AG10803 (cell line): ENCODE results near the gene SPATA32.
A peak's percentile ranks its signal among the peaks of the same experiment; 100 is the strongest.

Source experiments
- DNase-seq: peaks from one replicate; pipeline ENCODE4 v3.0.0; 2010; ENCODE audit warnings: low read depth
- H3K4me3 ChIP-seq: 2 replicates; pipeline ENCODE4 v1.5.1; 2011; ENCODE audit warnings: mild to moderate bottlenecking, low read length, control low read depth
- TF ChIP-seq, protein P1 (sequence below): conservative IDR thresholded peaks from 2 replicates; pipeline ENCODE4 v1.5.1; 2011; ENCODE audit warnings: mild to moderate bottlenecking, low read length, control low read depth, inconsistent platforms

SPATA32 gene

DNA sequence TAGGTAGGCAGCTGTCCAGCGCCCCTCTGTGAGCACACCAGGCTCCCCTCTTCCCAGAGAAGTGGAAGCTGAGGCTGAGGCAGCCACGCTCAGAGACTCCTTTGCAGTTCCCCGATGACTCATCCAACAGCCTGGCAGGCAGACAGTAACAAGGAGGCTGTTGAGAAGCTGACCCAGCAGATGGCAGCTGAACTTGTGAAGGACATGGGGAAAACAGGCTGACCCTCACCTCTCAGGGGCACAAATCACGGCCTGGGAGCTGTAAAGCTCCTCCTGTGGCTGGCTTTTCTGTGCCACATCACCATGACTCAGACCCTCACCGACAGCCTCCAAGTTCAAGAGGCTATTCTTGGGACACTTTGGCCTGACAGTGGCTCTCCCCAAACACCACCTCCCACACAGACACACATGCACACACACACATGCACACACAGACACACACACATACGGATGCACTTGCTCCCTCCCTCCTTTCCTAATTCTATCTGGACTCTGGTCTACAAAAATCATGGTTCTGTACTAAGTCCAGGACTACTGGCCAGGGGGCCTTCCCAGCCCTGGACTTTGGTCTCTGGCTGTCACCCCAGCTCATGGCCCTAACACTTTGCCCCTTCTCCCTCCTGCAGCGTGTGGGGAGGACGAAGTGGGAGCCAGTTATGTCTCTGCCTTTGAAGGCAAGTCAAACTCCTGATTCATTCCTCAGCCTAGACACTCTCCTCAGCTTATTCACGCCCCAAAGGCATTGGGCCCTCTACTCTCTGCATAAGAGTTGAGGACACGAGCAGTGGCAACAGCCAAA, 31.7 kb upstream of the SPATA32 start:
- no peak overlapping the region for H3K4me3 ChIP-seq
- peak; percentile 92 for DNase-seq
- TF ChIP-seq, protein P1, sequence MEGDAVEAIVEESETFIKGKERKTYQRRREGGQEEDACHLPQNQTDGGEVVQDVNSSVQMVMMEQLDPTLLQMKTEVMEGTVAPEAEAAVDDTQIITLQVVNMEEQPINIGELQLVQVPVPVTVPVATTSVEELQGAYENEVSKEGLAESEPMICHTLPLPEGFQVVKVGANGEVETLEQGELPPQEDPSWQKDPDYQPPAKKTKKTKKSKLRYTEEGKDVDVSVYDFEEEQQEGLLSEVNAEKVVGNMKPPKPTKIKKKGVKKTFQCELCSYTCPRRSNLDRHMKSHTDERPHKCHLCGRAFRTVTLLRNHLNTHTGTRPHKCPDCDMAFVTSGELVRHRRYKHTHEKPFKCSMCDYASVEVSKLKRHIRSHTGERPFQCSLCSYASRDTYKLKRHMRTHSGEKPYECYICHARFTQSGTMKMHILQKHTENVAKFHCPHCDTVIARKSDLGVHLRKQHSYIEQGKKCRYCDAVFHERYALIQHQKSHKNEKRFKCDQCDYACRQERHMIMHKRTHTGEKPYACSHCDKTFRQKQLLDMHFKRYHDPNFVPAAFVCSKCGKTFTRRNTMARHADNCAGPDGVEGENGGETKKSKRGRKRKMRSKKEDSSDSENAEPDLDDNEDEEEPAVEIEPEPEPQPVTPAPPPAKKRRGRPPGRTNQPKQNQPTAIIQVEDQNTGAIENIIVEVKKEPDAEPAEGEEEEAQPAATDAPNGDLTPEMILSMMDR, result peak; percentile 37

DNA sequence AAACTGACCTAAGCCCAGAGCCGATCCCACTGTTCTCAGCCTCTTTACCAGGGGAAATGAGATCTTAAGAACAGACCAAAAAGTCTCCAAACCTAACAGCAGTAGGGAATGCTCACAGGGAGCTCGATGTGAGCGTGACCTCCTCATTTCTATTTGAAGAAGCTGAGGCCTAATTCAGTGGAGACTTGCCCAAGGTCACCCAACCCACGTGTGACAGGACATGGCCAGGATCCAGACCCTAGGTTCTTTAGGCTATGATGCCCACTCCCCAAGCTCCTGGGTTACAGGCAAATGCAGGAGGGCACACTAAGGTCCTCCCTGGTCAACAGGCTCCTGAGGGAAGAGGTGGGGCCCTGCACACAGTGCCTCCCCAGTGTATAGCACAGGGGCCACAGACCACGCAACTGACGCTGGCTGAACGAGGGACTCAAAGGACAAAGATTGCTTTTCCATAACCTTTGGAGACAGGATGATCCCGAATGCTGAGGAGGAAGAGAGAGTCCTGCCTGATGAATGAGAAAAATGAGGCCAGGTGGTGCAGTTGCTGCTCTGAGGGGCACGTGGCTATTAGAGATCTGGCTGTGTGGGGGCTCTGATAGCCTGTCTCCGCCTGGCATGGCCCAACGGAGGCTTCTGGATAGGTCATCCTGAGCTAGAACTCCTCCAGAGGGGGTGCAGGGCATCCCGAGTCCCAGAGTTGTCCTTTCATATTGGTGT, 31.0 kb upstream of the SPATA32 start:
- H3K4me3 ChIP-seq, result no peak overlapping the region
- TF ChIP-seq, protein P1, result no peak
- DNase-seq, result no peak

DNA sequence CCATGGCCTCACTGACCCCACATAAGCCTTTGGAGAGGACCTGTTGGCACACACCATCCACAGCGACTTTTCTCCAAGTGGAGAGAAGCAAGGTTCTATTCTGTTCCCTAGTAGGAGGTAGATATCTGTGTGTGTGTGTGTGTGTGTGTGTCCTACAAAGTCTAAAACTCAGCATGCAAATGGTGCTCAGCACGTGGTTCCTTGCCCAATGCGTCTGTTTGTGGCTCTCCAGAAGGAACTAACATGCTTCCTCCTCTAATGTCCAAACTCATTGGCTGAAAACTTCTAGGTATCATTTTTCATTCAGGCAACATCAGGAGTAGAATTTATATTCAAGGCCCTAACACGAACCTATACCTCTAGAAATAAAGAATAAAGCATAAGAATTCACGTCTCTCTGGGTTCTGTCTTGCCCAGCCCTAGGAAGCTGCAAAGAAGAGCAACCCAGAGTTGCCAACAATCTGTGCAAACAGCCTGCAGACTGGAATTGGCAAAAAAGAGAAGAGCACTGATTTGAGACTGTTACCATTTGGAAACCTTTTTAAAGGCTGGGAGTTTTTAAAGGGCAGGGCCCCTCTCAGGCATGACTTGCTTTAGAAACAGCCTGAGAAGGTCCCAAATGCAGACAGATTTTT, 29.4 kb upstream of the SPATA32 start:
- no peak overlapping the region for H3K4me3 ChIP-seq
- TF ChIP-seq, protein P1, result no peak
- DNase-seq, result no peak

DNA sequence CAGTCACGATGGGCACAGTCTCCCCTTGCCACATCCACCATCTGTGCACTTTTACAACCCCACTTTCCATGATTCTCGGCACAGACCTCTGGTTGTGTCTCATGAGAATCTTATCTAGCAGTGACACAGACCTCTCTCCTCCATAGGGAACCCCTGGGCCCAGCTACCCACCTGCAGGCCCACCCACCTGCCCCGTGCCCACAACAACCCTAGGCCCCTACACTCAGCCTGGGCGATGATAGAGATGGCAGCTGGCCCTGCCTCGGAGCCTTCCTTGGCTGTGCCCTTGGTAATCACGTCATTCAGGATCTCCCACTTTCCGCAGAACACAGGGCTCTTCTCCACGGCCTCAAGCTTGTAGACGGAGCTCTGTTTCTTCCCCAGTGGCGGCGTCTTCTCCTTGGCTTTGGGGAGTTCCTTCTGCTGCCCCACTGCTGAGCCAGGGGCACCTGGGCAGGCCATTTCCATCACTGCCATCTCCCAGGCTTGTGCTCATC, 28.4 kb upstream of the SPATA32 start:
- TF ChIP-seq, protein P1, result no peak
- DNase-seq, result no peak
- no peak overlapping the region for H3K4me3 ChIP-seq

DNA sequence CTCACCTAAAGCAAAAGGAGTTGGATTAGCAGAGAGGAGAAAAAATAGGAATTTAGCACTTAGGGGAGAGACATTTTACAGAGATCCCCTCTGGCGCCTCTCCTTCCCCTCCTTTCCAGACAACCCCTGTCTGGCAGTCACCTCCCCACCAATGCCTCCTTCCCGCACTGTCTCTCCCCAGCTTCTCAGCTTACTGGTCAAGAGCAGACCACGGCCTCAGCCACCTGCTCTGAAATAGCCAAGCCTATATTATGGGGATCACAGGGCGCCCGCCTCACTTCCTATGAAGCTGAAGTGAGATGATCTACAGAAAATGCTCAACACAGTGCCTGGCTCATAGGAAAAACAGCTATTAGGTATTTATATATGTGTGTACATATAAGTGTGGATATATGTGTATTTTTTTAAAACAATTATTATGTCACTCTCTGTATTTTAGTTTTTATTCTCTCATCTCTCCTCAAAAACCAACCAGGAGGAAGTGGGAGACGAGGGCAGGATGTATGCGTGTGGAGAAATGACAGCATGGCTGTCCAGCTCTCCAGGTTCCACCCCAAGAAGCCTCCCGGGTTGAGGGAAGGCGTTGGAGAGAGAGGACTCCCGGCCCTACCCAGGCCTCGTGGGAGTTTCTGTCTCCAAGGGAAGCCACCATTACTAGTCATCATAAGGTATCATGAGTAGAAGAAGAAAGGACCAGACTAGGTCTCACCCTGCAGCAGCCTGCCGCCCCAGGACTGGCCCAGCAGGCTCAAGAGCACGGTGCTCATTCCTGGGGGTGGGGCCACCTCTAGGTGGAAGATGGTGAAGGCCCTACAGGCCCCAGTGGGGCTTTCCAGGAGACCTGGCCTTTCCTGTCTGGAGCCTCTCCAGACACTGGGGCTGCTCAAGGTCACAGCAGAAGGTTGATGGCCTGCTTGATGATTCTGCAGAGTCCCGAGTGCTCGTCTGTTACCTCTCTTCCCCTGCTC, 27.7 kb upstream of the SPATA32 start:
- TF ChIP-seq, protein P1, result no peak
- DNase-seq, result no peak

DNA sequence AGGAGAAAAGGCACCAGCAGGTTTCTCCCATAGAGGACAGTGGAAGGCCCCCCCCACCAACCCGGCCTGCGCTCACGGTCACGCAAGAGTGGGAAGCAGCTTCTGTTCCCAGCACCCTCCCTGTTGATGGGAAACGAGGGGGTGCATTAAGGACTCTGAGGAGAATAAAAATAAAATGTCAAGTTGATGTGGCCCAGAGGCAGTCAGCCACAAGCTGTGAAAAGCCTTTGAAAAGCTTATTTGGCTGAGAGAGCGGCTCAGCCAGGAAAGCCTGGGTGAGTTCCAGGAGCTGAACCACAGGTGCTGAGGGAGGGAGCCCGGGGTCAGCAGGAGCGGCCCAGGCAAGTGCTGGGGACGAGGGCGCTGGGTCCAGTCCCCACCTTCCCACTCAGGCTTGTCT, 26.9 kb upstream of the SPATA32 start:
- DNase-seq, result no peak
- TF ChIP-seq, protein P1, result no peak
- no peak overlapping the region for H3K4me3 ChIP-seq

More for the DNA sequence above, 27.7 kb upstream of the SPATA32 start:
- H3K4me3 ChIP-seq, result no peak overlapping the region
